ENCODE data around the gene GID8.

The GID8 gene

GRCh38 chr20:62945771-62946339 lies 7.9 kb downstream of the GID8 start:
- DNase-seq: no peak

GRCh38 chr20:62946918-62947317 lies 9.0 kb downstream of the GID8 start:
- DNase-seq: no peak

GRCh38 chr20:62947532-62948300 lies 9.8 kb downstream of the GID8 start:
- no peak for DNase-seq

- DNase-seq: no peak
Observed at GRCh38 chr20:62949153-62949821, 11.3 kb downstream of the GID8 start.

- no peak for DNase-seq
Observed at GRCh38 chr20:62949962-62950361, 12.0 kb downstream of the GID8 start.

- DNase-seq: no peak
Observed at GRCh38 chr20:62950741-62951140, 12.8 kb downstream of the GID8 start.

- no peak for DNase-seq
Observed at GRCh38 chr20:62951143-62951895, 13.4 kb downstream of the GID8 start.

- no peak for DNase-seq
Observed at GRCh38 chr20:62951896-62952372, 14.0 kb downstream of the GID8 start.

GRCh38 chr20:62952373-62952967 lies 14.5 kb downstream of the GID8 start, which contains the start of gene SLC17A9:
Gene SLC17A9 (plus strand): TSS chr20:62952709. CDS start chr20:62952831, 122 bp downstream.
- DNase-seq: peak; percentile 9

- DNase-seq: no peak
Observed at GRCh38 chr20:62952968-62953838, 15.3 kb downstream of the GID8 start.

GRCh38 chr20:62953839-62954703 lies 16.1 kb downstream of the GID8 start:
- DNase-seq: peak; percentile 29

- DNase-seq: no peak
Observed at GRCh38 chr20:62955519-62956386, 17.8 kb downstream of the GID8 start.

- no peak for DNase-seq
Observed at GRCh38 chr20:62956387-62957135, 18.6 kb downstream of the GID8 start.

GRCh38 chr20:62957136-62958117 lies 19.5 kb downstream of the GID8 start:
- no peak for DNase-seq

- DNase-seq: no peak
Observed at GRCh38 chr20:62958388-62959100, 20.6 kb downstream of the GID8 start.

GRCh38 chr20:62959101-62959971 lies 21.4 kb downstream of the GID8 start:
- no peak for DNase-seq
